ENCODE measurements around the gene NRXN3.

Gene NRXN3

DNA sequence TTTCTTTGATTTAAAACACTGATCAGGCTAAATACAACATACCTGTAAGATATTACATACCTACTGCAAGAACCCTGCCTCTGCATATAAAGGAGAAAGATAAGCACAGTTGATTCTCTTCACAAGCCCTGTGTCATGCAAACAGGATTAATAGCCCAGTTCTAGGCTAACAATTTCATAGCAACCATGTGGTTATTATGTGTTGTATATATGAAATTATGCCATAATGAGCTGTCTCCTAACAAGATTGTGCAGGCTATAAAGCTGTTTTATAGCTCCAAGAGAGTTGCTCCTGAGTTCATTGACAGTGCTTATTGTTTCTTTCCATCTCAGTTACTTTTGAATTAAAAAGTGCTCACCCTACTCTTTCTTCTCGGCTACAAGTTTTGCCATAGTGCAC, 1431.9 kb downstream of the NRXN3 start:
- in situ Hi-C loops (cut with MboI; ENCODE audit: low sequenced_read_pairs, unreplicated experiment), result no loop called here
- no peak for DNase-seq (ENCODE audit: low spot score)
- TF ChIP-seq, protein P1, sequence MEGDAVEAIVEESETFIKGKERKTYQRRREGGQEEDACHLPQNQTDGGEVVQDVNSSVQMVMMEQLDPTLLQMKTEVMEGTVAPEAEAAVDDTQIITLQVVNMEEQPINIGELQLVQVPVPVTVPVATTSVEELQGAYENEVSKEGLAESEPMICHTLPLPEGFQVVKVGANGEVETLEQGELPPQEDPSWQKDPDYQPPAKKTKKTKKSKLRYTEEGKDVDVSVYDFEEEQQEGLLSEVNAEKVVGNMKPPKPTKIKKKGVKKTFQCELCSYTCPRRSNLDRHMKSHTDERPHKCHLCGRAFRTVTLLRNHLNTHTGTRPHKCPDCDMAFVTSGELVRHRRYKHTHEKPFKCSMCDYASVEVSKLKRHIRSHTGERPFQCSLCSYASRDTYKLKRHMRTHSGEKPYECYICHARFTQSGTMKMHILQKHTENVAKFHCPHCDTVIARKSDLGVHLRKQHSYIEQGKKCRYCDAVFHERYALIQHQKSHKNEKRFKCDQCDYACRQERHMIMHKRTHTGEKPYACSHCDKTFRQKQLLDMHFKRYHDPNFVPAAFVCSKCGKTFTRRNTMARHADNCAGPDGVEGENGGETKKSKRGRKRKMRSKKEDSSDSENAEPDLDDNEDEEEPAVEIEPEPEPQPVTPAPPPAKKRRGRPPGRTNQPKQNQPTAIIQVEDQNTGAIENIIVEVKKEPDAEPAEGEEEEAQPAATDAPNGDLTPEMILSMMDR (IDR thresholded peaks at IDR 0.05; ENCODE audit: borderline replicate concordance, control extremely low read depth, extremely low read depth, insufficient read depth, missing control alignments), result no peak

DNA sequence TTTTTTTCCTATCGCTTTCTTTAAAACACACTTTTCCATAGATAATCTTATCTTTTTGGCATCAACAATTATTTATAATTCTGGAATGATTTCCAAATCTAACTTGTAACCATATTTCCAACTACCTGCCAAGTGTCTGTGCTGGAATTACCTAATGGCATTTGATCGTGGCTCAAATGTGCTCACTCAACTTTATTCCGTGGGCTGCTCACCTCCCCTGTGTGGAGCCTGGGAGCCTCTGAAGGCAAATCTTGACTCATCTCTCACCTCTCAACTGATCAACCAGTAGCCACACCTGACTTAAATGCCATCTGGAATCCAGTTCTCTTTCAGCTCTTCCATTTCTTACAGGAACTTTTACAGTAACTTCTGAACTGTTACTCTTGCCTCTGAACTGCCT, 1432.6 kb downstream of the NRXN3 start:
- in situ Hi-C loops (cut with MboI; ENCODE audit: low sequenced_read_pairs, unreplicated experiment), result no loop called here
- DNase-seq (ENCODE audit: low spot score), result no peak
- TF ChIP-seq, protein P1 (IDR thresholded peaks at IDR 0.05; ENCODE audit: borderline replicate concordance, control extremely low read depth, extremely low read depth, insufficient read depth, missing control alignments), result no peak

DNA sequence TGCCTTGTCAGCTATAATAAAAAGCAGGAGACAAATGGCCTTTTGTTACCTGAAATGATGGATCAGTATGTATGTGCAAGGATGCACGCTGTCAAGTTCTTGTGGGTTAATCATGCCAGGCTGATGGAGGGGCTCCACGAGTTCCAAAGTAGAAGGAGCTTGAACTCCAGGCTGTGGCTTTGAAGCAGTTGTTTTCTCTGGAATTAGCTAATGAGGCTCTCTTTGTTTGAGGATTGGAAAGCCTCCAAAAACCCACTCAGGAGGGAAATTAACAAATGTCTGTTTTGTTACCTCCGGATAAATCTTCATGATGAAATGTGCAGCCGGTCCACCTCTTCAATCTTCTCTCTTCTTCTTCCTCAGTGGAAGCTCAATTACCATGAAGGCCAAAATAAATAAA, 1435.7 kb downstream of the NRXN3 start:
- in situ Hi-C loops (cut with MboI; ENCODE audit: low sequenced_read_pairs, unreplicated experiment), result no loop called here
- no peak for DNase-seq (ENCODE audit: low spot score)
- TF ChIP-seq, protein P1 (IDR thresholded peaks at IDR 0.05; ENCODE audit: borderline replicate concordance, control extremely low read depth, extremely low read depth, insufficient read depth, missing control alignments), result no peak

DNA sequence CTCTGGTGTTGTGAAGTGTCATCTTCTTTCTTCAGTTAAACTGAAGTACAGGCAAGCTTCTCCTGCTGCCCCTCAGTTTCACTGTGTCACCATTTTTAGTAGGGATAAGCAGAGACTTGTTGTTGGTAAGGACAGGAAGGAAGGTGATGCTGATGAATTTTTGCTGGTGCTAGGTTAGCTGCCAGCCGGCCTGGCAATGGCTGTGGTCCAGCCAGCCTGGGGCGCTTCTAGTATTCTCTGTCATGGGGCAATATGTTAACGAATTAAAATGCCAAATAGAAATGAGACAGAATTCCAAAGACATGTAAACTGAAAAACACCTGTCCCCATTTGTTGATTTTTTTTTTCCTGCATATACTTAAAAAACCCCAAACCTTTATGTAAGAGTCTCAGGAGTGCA, 1438.3 kb downstream of the NRXN3 start:
- no peak for DNase-seq (ENCODE audit: low spot score)
- in situ Hi-C loops (cut with MboI; ENCODE audit: low sequenced_read_pairs, unreplicated experiment), result no loop called here
- TF ChIP-seq, protein P1 (IDR thresholded peaks at IDR 0.05; ENCODE audit: borderline replicate concordance, control extremely low read depth, extremely low read depth, insufficient read depth, missing control alignments), result no peak

DNA sequence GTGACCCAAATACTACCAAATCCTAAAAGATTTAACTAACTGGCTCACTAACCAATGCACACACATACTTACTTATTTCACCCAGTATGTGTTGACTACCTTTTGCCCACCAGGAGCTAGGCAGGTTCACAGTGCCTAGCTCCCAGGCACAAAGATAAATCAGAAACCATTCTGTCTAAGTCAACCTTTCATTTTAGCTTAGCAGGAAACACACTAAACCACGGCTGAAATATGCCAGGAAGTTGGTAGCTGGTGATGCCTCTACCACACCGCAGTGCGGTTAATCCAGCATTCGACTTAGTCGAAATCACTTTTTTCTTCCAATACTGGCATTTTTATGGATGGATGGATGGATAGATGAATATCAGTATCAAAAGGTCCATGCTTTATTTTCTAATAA, 1443.5 kb downstream of the NRXN3 start:
- no peak for DNase-seq (ENCODE audit: low spot score)
- in situ Hi-C loops (cut with MboI; ENCODE audit: low sequenced_read_pairs, unreplicated experiment), result no loop called here
- TF ChIP-seq, protein P1 (IDR thresholded peaks at IDR 0.05; ENCODE audit: borderline replicate concordance, control extremely low read depth, extremely low read depth, insufficient read depth, missing control alignments), result no peak

DNA sequence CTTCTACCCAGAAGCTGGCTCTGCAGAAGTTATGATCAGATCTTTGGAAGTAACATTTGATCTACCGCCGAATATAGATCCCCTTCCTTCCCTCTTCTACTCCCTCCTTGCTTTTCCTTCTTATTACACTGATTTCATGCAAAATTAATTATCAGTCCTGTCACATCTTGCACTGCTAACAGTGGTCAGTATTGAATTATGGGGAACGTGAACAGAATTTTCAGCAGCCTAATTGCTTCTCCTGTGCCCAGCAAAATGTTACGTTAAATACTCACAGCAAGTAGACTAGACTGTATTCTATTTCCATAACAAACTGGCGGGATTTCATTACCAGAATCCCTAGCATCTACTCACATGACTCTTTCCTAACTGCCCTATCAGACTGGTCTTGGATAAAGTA, 1444.3 kb downstream of the NRXN3 start:
- TF ChIP-seq, protein P1 (IDR thresholded peaks at IDR 0.05; ENCODE audit: borderline replicate concordance, control extremely low read depth, extremely low read depth, insufficient read depth, missing control alignments), result no peak
- in situ Hi-C loops (cut with MboI; ENCODE audit: low sequenced_read_pairs, unreplicated experiment), result no loop called here

DNA sequence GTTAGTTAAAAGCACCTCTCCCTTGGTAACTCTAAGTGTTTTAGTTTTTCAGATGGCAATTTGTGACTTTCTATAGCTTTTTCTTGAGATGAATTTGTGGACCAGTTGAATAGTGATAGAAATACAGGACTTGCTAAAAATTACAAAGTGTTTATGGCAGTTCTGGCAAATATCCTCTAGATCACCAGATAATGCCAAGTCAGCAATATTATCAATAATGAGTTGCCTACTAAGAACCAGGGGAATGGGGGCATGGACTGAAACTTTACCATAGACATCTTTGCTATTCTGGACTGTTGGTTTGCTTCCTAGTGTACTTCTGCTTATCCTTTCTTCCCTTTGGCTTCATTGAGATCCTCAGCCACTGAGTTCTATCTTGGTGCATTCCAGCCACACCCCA, 1456.9 kb downstream of the NRXN3 start:
- TF ChIP-seq, protein P1 (IDR thresholded peaks at IDR 0.05; ENCODE audit: borderline replicate concordance, control extremely low read depth, extremely low read depth, insufficient read depth, missing control alignments), result no peak
- in situ Hi-C loops (cut with MboI; ENCODE audit: low sequenced_read_pairs, unreplicated experiment), result no loop called here
- DNase-seq (ENCODE audit: low spot score), result no peak

More for the DNA sequence above, 1444.3 kb downstream of the NRXN3 start:
- no peak for DNase-seq (ENCODE audit: low spot score)
